Smooth muscle cell of the brain vasculature (primary cell): ENCODE data around the gene HTR3A.
"Not testable (repeated sequence)": the region's sequence is repeated elsewhere in the genome, so short reads cannot be mapped to it uniquely, and the experiment has no call there.

Experiments used
- DNase-seq: peaks from one replicate; pipeline ENCODE4 v3.0.0-alpha.2; 2012; ENCODE audit warnings: low read depth, low spot score

HTR3A gene

GRCh38 chr11:113974741-113975470, at the start of gene HTR3A:
HTR3A (plus strand) TSS chr11:113975108; CDS start chr11:113975326, 218 bp downstream.
- no peak for DNase-seq

- DNase-seq, result no peak
These were observed 48.4 kb upstream of the HTR3A start for GRCh38 chr11:113926273-113927197.

- no peak for DNase-seq
These were observed 46.6 kb upstream of the HTR3A start for GRCh38 chr11:113928311-113928710.

GRCh38 chr11:113932788-113933187, 42.1 kb upstream of the HTR3A start:
- no peak for DNase-seq

- not testable (repeated sequence) for DNase-seq
These were observed 40.7 kb upstream of the HTR3A start for GRCh38 chr11:113934193-113934592.

- DNase-seq, result no peak
These were observed 40.1 kb upstream of the HTR3A start for GRCh38 chr11:113934761-113935160.

- DNase-seq, result no peak
These were observed 39.0 kb upstream of the HTR3A start for GRCh38 chr11:113935858-113936257.

- no peak for DNase-seq
These were observed 37.0 kb upstream of the HTR3A start for GRCh38 chr11:113937918-113938317.

- no peak for DNase-seq
These were observed 32.7 kb upstream of the HTR3A start for GRCh38 chr11:113942256-113942655.

- DNase-seq, result not testable (repeated sequence)
These were observed 28.7 kb upstream of the HTR3A start for GRCh38 chr11:113946162-113946561.

GRCh38 chr11:113947994-113948393, 26.9 kb upstream of the HTR3A start:
- DNase-seq, result no peak

- no peak for DNase-seq
These were observed 25.0 kb upstream of the HTR3A start for GRCh38 chr11:113949891-113950290.

- DNase-seq, result no peak
These were observed 23.4 kb upstream of the HTR3A start for GRCh38 chr11:113951537-113951936.

GRCh38 chr11:113952070-113952469, 22.8 kb upstream of the HTR3A start:
- no peak for DNase-seq

- DNase-seq, result no peak
These were observed 22.3 kb upstream of the HTR3A start for GRCh38 chr11:113952588-113952987.

GRCh38 chr11:113954235-113954634, 20.7 kb upstream of the HTR3A start:
- no peak for DNase-seq

GRCh38 chr11:113956986-113957385, 17.9 kb upstream of the HTR3A start:
- no peak for DNase-seq

- DNase-seq, result no peak
These were observed 14.1 kb upstream of the HTR3A start for GRCh38 chr11:113960702-113961330.

GRCh38 chr11:113967361-113967760, 7.5 kb upstream of the HTR3A start:
- DNase-seq, result no peak

GRCh38 chr11:113971506-113972195, 3.3 kb upstream of the HTR3A start:
- DNase-seq, result no peak

GRCh38 chr11:113977071-113977490, 2.2 kb downstream of the HTR3A start:
- no peak for DNase-seq

- DNase-seq, result no peak
These were observed 2.8 kb downstream of the HTR3A start for GRCh38 chr11:113977701-113978100.
